Inflammatory macrophage treated with lipopolysaccharide for 1 hour (primary cell): Measurements from ENCODE around the gene RGS6.
"Not testable (repeated sequence)": the region's sequence is repeated elsewhere in the genome, so short reads cannot be mapped to it uniquely, and the experiment has no call there.

ENCODE experiments used
- DNase-seq, 2 donors: peaks; one replicate each; pipeline ENCODE4 v3.0.0-alpha.2; 2020 to 2022

RGS6 gene

GRCh38 chr14:71932229-71932981 is at the start of gene RGS6:
Gene RGS6, plus strand, starts transcription at chr14:71932429.
- DNase-seq: no peak

GRCh38 chr14:71883094-71883493 is 49.1 kb upstream of the RGS6 start:
- DNase-seq: no peak

GRCh38 chr14:71885301-71885700 is 46.9 kb upstream of the RGS6 start:
- no peak for DNase-seq

DNA sequence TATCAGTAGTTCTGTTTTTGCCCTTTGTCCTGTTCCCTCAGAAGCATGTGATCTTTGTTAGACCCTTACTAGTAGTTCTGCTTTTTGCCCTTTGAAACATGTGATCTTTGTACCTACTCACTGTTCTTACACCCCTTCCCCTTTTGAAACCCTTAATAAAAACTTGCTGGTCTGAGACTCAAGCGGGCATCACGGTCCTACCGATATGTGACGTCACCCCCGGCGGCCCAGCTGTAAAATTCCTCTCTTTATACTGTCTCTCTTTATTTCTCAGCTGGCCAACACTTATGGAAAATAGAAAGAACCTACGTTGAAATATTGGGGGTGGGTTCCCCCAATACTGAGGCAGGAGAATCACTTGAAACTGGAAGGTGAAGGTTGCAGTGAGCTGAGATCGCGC is 44.4 kb upstream of the RGS6 start:
- not testable (repeated sequence) for DNase-seq

DNA sequence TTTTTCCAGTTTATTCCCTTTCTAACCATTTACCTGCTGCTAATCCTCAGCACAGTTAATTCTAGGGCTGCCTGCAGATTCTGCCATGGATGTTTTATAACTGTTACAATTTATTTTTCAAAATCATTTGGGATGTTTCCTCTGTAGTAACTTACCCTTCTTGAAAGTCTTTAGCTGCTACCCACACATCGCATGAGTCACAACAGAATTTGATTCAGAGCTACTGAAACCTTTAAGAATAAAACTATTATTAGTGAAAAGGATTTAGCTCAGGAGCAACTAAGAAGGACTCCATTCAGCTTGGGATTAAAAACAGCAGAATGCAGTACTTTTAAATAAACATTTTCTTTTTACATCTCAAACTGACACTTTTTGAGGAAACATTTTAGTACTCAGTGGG is 41.7 kb upstream of the RGS6 start:
- DNase-seq: no peak

DNA sequence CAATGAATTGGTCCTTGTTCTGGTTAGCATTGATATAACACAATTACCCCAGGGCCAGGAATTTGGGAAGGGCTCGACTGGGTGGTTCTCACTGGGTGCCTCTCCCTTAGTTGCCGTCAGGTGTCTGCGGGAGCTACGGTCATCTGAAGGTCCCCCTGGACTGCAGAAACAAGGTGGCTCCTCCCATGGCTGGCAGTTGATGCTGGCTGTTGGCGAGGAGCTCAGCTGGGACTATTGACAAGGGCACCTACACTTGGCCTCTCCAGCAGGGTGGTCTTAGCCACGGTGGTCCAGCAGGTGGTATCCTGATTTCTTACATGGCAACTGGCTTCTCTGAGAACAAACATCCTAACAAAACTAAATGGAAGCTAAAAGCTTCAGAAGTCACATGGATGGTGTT is 41.0 kb upstream of the RGS6 start:
- no peak for DNase-seq

- no peak for DNase-seq
Observed at GRCh38 chr14:71891970-71892369, 40.3 kb upstream of the RGS6 start.

GRCh38 chr14:71905031-71905430 is 27.2 kb upstream of the RGS6 start:
- no peak for DNase-seq

DNA sequence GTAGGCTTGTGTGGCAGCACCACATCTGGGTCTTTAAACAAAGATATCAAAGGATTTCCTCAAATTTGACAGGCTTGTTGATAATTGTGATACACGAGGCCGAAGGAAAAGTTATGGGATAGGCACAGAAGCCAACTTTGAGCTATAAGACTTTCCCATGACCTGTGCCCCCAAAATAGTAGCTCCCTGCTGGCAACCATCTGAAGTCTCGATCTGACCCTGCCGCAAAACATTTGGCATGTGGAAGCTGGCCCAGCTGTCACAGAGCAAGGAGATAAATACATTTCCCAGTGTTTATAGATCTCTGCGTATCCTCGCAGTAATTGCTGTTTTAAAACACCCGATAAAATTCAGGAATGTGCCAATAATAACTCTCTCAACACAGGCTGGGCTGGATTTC is 26.4 kb upstream of the RGS6 start:
- DNase-seq: no peak

DNA sequence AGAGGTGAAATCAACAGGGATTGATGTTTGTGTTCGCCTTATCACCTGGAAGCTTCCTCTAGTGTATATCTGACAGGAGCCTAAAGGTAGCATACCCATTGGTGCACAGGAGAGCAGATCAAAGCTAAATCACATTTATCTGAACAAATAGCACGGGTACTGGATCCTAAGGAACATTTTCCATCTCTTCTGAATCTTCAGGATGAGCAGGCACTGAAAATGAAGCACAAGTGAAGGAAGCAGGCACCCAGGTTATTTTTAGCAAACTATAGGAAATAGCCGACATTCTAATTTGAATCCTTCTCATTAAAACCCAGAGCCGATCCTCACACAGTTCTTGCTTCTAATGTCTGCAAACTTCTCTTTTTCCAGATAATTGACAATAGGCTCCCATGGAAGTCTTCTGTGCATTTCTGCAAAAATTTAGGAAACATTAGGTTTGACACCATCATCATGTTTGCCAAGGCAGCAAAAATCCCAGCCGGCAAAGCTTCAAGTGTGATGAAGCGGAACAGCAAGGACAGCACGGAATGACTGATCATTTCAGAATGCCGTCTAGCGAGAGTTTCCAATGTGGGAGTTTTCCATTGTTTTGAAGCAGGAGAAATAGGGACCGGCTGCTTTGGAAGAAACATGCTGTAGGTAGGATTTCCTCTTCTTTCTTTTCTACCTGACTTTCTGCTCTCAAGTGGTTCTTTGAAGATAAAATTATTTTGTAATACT is 24.3 kb upstream of the RGS6 start:
- DNase-seq: no peak

DNA sequence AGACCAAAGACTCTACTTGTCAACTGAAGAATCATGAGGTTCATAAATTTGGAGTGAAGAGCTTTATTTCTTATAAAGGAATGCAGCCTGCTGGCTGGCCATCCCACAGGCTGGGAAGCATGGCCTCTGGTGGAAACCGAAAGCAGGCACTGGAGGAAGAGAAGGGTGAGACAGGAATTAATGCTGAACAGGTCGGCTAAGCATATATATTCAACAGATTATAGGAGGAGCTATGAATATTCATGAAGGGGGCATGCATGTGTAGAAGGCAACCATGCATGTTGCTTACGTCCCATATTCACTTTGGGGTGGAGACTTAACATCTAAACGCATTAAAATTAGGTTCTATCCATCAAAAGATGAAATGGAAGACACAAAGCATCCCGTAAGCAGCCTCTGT is 20.6 kb upstream of the RGS6 start:
- no peak for DNase-seq

DNA sequence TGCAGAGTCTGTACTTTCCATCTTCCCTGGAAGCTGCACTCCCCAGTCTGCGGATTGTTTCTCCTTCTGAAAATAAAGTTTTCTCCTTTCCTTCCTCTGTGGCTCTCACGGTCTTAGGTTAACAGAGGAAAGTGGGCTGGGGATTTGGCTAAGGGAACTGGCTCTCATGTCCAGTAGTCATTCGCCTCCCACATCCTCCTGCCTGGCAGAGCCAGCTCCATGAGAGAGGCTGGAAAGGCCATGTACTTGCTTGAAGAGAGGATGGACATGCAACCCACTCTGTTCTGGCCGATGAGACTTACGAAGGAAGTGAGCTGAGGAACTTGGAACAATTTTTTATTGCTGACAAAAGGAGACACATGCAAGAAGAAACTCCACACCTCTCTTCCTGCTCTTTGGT is 18.9 kb upstream of the RGS6 start:
- no peak for DNase-seq

DNA sequence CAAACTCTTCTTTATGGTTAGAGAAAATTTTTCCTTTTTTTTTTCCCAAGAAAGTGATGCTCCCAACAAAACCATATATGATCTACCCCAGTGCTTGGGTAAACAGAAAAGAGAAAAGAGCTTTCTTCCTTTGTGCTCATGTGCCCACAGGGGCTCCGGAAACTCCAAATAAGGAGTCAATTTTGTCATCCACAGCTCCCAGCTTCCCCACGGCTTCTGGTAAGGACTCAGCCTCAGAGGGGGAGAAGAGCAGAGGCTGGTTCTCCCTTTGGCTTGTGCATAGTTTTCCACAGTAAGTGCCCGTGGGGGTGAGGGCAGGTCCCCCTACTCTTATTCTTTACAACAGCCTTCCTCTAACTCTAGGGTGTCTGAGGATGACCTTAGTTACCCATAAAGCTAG is 13.3 kb upstream of the RGS6 start:
- DNase-seq: no peak

GRCh38 chr14:71923513-71923912 is 8.7 kb upstream of the RGS6 start:
- DNase-seq: no peak

GRCh38 chr14:71931492-71932228 is 569 bp upstream of the RGS6 start:
- DNase-seq: no peak

GRCh38 chr14:71933001-71933587 is 865 bp downstream of the RGS6 start:
- no peak for DNase-seq

- DNase-seq: not testable (repeated sequence)
Observed at GRCh38 chr14:71938273-71938672, 6.0 kb downstream of the RGS6 start.

DNA sequence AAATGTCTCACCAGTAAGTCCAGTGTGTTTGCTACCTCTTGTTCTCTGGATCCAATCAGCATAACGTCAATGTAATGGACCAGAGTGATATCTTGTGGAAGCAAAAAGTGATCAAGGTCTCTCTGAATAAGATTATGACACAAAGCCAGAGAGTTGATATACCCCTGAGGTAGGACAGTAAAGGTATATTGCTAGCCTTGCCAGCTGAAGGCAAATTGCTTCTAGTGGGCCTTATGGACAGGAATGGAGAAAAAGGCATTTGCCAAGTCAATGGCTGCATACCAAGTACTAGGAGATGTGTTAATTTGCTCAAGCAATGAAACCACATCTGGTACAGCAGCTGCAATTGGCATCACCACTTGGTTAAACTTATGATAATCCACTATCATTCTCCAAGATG is 7.1 kb downstream of the RGS6 start:
- not testable (repeated sequence) for DNase-seq

DNA sequence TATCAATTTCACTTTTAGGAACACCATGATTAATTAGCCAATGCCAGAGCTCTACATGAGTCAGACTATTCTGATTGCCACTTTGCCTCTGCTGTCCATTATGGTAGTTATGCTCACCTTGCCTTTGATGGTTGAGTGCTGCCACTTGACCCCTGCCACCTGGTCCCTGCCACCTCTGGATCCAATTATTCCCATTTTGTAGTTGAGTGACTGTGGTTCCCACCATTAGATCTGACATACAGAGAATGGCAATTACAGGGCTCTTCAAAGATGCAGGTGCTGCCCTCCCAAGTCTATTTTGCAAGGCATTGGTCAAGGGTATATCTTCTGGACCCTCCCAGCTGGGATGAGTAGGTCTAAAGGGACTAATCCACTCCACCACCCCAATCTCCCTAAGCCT is 8.3 kb downstream of the RGS6 start:
- not testable (repeated sequence) for DNase-seq

DNA sequence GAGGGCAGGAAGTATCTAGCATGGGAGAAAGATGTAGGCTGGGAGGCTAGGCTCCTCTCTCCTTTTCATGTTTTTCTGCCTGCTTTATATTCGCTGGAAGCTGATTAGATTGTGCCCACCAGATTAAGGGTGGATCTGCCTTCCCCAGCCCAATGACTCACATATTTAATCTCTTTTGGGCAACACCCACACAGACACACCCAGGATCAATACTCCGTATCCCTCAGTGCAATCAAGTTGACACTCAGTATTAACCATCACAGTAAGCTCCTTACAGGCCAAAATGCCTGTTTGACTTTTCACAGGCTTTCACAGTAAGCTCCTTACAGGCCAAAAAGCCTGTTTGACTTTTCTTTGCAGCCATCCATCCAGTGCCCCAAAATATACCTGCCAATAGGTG is 9.4 kb downstream of the RGS6 start:
- DNase-seq: not testable (repeated sequence)

DNA sequence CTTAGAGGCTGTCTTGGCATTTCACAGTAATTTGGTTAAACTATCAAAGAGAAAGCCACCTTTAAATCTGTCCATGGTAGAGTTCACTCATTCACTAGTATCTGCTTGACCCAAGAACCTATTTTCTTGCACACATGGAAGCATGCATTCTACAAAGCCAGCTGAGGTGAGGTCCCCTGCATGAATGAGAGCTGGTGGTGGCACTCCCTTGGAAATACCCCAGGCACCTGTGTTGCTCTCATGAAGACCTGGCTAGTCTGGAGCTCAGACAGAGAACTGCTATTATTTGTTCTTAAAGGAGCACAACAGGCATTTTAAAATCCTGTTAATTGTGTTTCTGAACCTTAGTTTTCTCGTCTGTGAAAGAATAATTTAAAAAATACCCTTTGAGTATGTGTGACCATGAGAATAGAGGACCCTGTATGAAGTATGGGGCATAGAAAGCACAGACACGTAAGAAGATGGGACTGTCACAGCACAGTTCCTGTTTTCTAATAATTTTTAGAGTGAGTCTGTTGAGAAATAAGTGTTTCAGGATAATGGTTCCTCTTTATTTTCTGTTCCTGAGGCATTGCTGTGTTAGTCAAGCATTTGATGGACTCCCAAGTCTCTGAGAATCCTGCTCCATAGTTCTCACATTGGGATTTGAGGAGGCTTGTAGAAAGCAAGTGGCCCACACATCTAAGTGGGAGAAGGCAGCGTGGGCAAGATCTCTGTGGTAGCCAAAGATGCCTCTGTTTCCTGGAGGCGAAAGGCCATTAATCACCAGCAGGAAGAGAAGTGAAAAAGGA is 10.9 kb downstream of the RGS6 start:
- peak; percentile 57 to 66 for DNase-seq

DNA sequence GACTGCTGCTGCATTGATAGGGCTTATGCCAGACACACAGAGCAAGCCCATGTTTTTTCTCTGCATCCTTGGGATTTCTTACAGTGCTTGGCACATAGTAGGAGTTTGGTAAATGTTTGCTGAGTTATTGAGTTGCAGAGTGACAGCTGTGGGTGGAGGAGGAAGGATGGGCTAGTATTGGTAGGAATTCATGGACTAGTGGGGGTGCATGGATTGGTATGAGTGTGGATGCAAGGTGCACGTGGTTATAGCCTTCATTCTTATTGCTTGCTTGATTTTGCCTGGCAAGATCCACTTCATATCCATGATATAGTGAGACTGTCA is 11.4 kb downstream of the RGS6 start:
- DNase-seq: no peak
